Putamen (tissue), 1 donor: ENCODE data around the gene NRDC.
"Not testable (repeated sequence)": the region's sequence is repeated elsewhere in the genome, so short reads cannot be mapped to it uniquely, and the experiment has no call there.

Source experiments
- DNase-seq: peaks from one replicate; pipeline ENCODE4 v3.0.0-alpha.2; 2016; ENCODE audit warnings: low spot score

NRDC gene

DNA sequence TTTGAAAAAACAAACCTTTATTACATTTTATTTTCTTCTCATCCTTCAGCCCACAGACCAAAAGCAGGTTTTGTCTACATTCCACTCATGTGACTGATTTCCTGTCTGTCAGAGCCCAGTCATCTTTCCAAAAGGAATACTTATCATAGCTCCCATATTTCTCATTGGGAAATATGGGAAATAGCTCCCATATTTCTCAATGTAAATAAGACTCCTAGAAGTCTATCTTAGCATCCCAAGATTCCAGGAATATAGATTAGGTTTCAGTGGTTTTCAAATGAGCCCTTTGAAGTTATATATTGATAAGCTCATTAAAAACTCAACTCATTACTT is 19.1 kb upstream of the NRDC start:
- DNase-seq, result no peak

DNA sequence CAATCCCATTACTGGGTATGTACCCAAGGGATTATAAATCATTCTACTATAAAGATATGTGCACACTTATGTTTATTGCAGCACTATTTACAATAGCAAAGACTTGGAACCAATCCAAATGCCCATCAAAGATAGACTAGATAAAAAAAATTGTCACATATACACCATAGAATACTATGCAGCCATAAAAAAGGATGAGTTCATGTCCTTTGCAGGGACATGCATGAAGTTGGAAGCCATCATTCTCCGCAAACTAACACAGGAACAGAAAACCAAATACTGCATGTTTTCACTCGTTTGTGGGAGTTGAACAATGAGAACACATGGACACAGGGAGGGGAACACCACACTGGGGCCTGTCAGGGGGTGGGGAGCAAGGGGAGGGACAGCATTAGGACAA is 16.2 kb upstream of the NRDC start:
- DNase-seq, result not testable (repeated sequence)

DNA sequence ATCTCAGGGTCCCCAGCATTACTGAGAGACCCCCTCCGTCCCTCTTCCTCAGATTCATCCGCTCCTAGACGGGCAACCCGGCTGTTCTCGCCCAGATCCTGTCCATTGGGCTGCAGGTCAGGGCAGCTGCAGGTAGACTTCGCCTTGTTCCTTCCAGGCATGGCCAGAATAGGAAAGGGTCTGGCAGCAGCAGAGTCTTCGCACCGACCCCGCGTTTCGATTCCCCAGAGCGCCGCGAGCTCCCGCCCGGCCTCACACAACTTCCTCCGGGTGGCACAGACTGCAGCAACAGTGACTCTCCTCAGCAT is 265 bp downstream of the NRDC start:
- DNase-seq, result no peak

DNA sequence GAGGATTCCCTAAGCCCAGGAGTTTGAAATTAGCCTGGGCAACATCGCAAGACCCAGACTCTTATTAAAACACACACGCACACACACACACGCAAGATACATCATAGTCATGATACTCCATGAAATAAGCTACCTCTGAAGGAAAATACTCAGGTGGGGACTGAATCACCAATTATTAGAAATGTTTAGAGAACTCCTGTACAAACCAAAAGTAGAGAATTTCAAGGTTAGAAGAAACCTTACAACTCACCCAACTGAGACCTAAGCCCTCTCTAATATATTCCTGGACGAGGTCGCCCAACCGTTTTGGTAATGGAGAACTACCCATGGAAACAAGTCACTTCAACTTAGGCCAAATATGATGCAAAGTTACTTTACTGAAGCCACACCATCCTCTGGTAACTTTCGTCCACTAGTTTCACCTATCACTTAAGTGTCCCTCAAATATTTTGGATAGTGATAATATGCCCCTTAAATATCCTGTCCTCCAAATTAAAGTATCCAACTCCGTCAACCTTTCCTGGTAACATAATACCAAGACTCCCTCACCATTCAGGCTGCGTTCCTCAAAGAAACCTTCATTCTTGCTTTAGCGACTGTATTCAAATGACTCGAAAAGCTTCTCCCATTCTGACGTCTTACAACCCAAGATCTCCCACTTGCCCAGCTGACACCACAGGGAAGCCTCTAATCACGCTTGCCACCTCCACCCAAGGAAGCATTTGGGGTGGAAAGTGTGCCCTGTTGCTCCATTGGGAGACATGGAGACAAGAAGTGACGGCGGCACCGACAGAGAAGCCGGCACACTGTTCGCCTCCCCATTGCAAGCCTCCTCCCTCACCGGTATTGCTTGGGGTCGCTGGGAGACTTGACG is 856 bp downstream of the NRDC start:
- peak; percentile 25 for DNase-seq

DNA sequence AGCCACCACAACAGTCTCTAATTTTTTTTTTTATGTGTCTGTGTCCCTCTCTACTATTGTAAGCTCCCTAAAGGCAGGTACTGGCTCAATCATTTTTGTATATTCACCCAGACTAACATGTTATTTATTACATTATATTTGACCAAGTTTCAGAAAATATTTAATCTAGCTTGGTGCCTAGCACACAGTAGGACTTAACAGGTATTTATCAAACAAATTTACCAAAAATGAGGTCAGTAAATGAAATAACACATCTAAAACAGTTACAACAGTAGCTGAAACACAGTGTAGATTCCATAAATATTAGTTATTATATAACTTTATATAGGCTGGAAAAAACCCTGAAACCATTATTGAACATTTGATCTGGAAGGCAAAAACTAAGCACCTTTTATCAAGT is 2.7 kb downstream of the NRDC start:
- DNase-seq, result no peak

DNA sequence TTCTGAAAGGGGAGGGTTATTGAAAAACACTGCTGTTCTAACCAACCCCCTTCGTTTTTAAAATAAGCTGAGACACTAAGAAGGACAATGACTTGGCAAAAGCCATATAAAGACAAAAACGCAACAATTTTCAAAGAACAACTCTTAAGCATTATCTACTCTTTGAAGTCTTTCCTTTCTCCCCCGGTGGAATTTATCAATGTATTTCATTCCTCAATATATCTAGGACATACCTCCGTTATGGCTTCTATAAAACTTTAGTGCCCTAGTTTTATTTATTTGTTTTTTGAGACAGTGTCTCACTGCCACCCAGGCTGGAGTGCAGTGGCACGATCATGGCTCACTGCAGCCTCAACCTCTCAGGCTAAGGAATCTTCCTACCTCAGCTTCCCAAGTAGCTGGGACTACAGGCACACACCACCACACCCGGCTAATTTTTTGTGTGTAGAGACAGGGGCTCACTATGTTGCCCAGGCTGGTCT is 3.2 kb downstream of the NRDC start:
- DNase-seq, result no peak

DNA sequence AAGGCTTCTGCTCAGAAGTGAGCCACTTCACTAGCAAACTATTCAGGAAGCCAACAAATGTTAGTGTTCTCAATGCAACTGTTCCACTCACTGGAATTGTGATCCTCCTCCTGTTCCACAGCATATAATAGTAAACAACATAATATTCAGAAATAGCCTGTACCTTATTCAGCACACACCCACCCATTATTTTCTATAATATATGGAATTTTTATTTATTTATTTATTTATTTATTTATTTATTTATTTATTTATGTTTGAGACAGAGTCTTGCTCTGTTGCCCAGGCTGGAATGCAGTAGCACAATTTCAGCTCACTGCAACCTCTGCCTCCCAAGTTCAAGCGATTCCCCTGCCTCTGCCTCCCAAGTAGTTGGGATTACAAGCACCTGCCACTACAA is 5.3 kb downstream of the NRDC start:
- not testable (repeated sequence) for DNase-seq

DNA sequence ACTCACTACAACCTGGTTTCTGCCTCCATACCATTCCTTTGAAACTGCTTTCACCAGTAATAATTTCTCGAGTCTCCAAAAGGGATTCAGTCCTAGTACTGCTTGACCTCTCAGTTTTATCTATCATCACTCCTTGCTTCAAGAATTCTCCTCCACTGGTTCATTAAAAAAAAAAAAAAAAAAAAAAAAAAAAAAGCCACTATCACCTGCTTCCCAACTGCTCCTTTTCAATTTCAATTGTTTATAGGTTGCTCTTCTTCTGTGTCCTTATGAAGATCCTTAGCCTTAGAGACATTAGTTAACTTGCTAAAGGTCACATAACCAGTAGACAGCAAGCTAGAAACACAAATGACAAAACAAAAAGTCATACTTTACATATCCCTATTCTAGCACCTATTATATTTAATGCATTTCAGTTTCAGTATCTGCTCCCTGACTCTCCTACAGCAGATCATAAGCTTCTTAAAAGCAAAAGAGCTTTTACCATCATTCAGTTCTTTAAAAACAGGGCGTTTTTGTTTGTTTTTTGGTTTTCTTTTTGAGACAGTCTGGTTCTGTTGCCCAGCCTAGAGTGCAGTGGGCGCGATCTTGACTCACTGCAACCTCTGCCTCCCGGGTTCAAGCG is 7.1 kb downstream of the NRDC start:
- no peak for DNase-seq

DNA sequence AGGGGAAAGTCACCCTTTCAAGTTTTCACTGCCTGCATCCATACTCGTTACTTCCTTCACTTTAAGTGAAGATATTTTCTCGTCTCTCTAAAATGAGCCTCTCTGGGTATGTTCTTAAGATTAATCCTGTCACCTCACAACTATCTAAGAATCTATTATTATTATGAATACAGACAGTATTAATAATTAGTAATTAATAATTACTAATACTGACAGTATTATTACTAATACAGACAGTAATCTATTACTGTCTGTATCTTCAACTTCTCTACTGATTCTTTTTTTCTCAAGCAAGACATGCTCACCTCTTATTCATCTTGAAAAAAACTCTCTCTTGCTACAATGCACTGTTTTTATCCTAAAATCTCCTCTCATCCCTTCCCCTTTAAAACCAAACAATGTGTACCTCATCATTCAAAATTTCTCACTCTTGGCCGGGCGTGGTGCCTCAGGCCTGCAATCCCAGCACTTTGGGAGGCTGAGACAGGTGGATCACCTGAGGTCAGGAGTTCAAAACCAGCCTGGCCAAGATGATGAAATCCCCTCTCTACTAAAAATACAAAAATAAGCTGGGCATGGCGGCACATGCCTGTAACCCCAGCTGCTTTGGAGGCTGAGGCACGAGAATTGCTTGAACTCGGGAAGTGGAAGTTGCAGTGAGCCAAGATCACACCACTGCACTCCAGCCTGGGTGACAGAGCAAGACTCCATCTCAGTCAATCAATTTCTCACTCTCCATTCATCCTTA is 7.8 kb downstream of the NRDC start:
- no peak for DNase-seq

DNA sequence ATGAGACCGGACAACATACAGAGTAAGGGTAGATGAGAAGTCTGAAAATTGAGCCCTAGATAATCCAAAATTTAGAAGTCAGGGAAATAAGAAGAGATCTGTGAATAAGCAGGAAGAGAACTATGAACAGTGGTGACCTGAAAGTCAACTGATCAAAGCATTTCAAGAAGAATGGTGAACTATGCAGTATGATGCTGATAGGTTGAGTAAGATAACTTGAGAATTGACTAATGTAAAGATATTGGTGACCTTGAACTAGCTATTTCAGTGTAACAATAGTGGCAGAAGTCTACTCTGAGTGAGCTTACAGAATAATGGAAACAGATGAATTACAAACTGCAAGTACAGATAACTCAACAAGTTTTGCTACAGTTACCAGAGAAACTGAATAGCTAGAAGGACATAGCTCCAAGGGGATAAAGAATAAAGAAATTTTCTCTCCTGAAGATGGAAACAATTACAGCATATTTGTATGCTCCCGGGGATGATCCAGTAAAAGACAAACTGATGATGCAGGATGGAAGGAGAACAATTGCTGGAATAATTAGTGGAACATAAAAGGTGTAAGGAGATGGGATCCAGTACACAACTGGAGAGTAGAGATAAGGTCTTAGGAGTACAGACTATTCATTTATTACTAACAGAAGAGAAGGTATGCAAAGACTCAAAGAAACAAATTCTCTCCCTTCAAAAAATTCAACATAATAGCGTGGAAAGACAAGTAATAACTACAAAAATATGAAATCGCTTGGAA is 10.9 kb downstream of the NRDC start:
- DNase-seq, result no peak

DNA sequence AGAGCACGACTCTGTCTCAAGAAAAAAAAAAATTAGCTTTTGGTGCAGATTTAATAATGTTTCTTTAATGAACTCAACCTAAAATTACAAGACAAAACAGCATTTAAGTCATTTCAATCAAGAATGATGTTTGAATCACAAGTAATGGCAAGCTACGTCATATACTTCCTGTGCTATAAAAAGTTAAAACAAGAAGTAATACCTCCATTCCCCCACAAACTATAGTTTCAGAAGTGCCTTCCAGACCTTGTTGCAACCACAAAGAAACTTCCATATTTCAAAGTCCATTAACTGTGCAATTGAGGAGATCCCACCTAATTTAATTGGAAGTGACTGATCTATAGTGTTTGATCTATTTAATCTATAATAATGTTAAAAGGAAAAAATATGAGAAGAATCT is 15.1 kb downstream of the NRDC start:
- DNase-seq, result no peak

DNA sequence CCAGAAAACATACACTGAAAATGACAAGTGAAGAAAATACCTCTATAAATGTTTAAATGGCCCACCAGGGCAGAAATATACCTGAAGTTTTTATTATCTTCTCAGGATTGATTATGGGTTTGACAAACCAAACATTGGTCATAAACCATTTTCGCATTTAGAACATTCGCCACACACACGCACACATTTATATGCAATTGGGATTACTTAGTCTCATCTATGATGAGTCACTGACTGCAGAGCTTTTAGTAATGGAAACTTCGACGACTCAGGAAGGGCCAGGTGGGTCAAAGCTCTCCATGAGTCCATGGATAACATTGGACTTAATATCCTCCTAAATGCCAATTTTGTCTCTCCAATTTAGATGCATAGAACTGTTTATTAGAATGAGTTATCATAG is 16.9 kb downstream of the NRDC start:
- DNase-seq, result no peak

DNA sequence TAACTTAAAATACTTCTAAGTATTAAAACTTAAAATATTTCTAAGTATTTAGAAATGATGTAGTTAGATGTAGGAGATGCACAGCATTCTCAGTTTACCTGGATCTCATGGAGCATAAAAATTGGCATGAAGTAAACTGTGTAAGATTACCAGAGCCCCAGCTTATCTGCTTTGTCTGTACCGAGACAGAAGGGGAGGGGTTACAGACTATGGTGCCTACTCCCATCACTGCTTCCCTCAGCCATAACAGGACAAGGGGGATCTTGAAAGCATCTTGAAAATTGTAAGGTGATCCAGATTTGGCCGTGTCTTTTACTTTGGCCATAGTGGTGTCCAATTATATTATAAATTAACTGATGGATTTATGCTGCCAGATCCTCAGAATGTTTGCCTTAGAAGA is 18.8 kb downstream of the NRDC start:
- DNase-seq, result no peak

DNA sequence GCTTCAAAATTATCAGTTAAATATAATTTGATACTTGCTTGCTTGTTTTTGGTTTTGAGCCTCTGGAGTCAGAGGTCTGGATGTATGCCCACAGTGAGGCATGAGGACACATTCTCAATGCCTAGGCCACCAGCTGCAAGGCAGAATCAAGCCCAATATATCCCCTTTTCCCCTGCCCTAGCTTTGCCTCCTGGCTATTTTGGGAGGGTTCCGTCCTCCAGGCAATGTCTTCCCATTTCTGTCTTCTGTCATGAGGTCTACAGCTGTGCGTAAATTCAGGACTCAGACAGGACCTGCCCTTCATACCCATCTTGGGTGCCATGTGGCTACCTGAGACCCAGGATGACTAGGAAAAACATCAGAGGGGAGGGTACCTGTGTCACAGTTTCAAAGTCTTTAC is 19.2 kb downstream of the NRDC start:
- no peak for DNase-seq

DNA sequence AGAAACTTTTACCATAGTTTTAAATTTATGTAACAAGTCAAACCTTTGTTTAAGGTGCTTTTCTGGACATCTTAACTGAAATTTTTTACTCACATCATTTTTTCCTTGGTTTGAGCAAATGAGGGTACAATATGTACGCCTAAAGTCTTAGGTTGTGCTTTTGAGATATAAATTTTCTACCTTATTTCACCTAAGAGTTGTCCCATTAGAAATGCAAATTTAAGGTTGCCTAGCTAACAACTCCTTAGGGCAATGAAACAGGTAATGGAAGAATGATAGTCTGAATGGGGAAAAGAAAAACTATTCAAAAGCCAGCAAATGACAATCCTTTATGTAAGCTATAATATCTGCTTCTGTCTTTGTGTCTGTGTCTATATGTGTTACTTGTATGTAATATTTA is 19.6 kb downstream of the NRDC start:
- DNase-seq, result no peak

DNA sequence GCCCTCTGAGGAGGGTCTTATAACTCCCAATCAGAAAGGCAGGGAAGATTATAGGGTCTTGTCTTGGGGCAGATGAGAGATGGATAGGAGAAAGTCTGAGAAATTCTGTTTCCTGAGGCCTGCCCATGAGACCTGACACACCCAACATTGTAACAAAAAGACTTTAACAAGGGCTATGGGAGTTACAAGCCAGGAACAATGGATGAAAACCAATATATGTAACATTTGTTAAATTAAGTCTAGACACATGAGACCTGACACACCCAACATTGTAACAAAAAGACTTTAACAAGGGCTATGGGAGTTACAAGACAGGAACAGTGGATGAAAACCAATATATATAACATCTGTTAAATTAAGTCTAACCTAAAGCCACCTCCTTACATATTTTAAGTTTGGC is 21.8 kb downstream of the NRDC start:
- no peak for DNase-seq

DNA sequence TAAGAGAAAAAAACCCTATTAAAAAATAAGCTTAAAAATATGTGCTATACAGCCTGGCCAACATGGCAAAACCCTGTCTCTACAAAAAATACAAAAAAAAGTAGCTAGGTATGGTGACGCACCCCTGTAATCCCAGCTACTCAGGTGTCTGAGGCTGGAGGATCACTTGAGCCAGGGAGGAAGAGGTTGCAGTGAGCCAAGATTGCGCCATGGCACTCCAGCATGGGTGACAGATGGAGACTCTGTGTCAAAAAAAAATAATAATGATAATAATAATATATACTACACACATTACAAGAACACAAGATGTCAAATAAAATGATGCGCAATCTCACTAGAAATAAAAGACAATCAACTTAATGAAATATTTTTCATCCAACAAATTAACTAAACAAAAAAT is 22.9 kb downstream of the NRDC start:
- DNase-seq, result no peak

DNA sequence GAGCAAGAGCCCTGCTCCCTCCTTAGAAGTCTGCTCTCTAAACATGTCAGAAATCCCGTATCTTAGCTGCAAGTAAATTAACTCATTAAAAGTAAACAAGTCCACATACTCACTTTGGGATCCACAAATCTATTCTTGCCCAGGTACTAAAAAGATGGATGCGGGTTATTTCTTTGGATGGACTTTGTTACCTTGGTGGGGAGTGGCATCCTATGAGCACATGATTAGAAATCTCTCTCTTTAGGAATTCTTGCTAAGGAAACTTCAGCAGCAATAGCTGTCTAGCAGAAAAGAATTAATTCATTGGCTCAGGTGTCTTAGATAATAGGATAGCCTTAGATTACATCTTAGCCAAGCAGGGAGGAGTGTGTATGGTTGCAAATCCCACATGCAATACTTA is 25.2 kb downstream of the NRDC start:
- DNase-seq, result no peak

DNA sequence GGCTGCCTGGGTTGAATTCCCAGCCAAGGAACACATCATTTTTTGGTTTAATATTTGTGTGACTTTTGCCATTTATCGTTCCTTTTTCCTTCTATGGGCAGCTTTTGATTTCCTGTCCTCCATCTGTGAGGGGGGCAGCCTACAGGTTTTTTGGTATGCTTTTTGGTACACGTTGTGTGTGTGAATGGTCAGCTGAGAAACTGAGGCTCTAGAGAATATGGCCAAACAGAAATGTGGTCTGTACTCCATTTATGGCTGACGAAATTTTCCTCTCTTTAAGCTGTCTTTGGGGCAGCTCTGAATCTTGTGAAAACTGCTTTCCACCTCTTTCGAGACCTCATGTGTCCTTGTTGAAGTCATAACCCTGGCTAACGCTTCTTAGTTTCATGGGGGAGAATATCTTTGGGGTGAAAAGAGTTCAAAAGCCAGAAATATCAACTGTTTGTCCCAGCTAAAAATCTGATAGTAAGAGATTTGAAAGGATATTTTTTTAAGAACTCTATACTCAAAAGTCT is 26.6 kb downstream of the NRDC start:
- no peak for DNase-seq

DNA sequence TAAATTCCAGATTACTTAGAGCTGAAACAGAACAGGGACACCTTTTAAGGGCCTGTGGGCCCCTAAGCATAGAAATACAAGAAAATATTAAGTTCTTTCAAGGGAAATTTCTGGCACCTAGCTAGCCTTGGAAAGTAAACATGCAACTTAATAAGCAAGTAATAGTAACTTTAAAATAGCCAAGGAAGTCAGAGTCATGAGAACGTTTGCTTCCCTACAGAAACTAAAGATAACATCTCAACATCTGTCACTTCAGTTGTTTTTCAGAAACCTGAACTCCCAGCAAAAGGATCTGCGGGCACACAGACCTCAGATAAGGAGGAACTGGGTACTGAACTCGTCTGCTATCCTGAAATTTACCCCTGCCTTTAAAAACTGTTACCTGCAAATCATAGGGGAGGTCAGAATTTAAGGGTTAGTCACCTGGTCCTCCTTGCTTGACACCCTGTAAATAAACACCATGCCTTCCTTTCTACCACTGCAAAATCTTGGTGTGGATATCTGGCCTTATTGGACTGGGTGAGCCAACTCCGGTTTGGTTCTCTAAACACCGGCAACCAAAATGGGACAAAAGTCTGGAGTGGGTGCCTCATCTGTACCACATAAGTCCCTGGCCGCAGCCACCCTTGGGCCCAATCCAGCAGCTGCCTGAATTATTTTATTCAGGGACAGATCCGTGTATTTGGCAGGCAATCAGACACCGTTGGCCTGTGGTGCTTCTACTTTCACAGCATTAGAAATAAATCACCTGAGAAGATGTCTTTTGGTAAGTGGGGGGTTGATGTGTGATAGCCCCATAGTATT is 27.9 kb downstream of the NRDC start:
- no peak for DNase-seq

DNA sequence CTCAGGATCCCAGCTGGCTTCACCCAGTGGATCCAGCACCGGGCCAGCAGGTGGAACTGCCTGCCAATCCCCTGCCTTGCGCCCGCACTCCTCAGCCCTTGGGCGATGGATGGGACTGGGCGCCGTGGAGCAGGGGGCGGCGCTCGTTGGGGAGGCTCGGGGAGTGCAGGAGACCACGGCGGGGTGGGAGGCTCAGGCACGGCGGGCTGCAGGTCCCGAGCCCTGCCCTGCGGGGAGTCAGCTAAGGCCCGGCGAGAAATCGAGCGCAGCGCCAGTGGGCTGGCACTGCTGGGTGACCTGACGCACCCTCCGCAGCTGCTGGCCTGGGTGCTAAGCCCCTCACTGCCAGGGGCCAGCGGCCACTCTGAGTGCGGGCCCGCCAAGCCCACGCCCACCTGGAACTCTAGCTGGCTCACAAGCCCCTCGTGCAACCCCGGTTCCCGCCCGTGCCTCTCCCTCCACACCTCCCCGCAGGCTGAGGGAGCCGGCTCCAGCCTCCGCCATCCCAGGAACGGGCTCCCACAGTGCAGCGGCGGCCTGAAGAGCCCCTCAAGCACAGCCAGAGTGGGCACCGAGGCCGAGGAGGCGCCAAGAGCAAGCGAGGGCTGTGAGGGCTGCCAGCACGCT is 31.1 kb downstream of the NRDC start:
- DNase-seq, result no peak
